ENCODE results near the gene KIF20B.

KIF20B gene

DNA sequence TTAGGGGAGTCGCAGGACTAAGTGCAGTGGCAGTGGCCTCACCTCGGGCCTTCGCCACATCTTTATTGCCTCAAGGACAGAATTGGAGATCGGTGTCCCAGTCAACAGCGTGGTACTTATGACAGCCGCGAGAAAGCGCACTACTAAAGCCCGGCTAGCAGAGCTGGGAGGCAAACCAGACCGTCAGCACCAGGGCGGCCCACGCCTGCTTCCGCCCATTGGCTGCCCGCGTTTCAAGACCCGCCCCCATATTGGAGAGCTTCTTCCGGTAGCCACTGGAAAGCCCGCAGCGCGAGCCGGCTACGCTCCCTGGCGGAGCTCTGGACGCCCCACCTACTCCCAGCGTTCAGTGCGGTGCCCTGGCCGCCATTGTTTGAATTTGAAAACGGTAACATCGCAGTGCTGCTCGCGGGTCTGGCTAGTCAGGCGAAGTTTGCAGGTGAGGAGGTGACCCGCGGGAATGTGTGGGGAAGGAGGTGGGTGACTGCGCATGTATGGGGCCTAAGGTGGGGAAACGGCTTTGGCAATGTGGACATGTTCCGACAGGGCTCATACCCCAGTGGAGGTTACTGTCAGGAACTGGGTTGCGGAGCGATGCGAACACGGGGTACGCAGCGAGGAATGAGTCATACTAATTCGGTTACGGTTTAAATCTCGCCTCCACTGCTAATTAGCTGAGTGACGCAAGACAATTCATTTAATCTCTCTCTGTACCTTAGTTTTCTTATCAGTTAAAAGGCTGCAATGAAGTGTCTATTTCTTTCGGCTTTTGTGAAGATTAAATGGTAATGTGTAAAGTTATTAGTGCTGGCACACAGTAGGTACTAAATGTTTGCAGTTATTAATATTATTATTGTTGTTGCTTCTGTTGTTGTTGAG is at the start of gene KIF20B:
KIF20B (plus strand) TSS at position 349 of the 879 bp plus-strand sequence. CDS start 3,705 bp downstream, outside the sequence.
- peak; percentile 99 for DNase-seq

- no peak for DNase-seq
Measured at GRCh38 chr10:89651916-89652573, 49.3 kb upstream of the KIF20B start.

DNA sequence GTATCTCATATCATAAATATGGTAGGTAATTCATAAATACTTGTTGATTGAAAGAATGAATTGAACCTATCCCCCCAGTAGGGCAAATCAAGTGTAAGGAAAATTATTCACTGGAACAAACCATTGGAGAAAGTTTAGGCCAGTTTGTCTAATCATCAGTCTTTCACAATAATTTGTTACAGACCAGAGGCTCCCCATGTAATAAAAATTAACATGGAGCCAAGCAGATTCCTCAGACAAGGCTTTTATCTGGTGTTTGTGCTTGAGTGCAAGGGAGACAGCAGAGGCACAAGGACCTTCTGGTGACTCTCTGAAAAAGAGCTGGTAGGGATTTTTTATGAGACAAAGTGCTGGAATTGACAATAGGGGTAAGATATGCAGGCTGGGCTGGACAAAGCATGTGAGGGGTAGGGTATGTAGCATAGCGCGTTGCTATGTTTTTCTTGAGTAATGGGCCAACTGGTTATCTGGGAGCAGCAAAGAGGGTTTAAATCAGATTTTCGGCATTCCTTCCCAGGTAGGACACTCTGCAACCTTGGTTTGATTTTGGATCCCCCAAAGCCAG is 48.5 kb upstream of the KIF20B start:
- no peak for DNase-seq

GRCh38 chr10:89653410-89653869 is 48.0 kb upstream of the KIF20B start:
- no peak for DNase-seq

DNA sequence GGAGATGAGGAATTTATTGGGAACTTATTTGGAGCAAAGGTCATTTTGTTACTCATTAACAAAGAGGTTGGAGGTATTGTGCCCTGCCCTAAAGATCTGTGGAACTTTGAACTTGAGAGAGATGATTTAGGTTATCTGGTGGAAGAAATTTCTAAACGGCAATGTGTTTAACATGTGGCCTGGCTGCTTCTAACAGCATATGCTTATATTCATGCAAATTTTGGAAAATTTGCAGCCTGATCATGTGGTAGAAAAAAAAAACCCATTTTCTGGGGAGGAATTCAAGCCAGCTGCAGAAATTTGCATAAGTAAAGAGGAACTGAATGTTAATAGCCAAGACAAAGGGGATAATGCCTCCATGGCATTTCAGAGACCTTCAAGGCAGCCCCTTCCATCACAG is 45.7 kb upstream of the KIF20B start:
- no peak for DNase-seq

GRCh38 chr10:89657302-89657701 is 44.1 kb upstream of the KIF20B start:
- no peak for DNase-seq

DNA sequence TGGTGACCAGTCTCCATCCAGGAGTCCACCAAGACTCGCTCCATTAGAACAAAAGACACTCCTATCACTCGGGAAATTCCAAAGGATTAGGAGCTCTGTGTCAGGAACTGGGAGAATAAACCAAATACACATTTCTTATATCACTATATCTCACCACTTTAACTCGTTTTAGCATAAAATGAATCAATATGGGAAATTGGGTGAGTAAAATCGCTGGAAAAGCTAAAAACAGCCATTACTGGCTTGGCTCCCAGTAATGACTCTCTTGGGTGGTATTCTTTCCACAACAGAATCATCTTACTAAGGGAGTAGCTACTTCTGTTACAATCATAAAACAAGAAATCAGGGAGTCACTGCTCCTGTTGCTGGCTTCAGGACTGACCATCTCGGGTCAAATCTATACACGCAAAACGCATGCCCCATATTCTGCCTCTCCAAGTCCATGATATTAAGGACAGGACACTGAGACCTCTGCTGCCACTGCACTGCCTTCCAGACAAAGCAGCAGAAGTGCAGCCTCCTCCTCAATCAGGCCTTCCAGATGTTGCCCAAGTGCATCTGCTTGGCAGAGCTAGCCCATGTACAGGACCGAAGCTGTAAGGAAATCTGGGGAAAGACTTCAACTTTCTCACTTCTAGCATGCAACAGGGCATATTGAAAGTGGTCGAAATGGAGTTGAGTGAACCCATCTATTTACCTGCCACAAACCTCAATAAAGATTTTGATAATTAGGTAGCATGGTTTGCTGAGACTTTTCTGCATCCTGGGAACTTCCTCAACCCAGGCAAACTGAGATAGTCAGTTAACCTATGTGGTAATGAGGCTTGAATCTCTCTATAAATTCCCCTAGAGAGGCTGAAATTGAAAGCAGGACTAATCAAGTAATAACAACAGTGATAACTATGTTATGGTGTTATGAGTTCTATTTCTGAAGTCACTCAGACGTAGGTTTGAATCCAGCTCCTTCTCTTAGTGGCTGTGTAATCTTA is 42.0 kb upstream of the KIF20B start:
- no peak for DNase-seq

DNA sequence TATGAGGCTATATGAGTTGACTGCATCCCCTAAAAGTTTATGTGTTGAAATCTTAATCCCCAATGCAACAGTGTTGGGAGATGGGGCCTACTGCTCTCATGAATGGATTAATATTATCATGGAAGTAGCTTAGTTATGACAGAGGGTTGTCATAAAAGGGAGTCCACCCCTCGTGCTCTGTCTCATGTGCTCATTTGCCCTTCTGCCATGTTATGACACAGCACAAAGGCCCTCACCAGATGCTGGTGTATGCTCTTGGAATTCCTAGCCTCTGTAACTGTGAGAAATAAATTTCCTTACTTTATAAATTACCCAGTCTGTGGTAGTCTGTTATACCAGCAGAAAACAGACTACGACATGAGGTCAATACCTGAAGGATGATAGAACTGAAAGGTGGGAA is 38.8 kb upstream of the KIF20B start:
- DNase-seq = no peak

DNA sequence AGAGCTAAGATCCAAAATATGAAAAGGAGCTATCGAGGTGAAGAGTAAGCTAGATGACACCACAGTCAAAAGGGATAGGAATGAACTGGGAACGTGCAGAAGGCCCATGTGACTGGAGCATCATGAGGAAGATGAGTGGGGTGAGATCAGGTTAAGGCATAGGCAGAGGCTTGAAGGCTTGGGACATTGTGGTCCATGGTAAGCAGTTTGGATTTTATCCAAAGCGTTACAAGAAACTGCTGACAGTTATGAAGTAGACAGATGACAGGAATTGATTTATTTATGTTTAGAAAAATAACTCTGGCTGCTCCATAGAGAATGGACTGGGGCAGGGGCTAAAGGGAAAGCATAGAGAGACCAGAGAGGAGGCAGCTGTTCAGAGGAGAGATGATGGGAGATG is 38.2 kb upstream of the KIF20B start:
- DNase-seq = no peak

GRCh38 chr10:89664203-89664602 is 37.2 kb upstream of the KIF20B start:
- no peak for DNase-seq

- DNase-seq = no peak
Measured at GRCh38 chr10:89665302-89665701, 36.1 kb upstream of the KIF20B start.

- no peak for DNase-seq
Measured at GRCh38 chr10:89666138-89666537, 35.3 kb upstream of the KIF20B start.

DNA sequence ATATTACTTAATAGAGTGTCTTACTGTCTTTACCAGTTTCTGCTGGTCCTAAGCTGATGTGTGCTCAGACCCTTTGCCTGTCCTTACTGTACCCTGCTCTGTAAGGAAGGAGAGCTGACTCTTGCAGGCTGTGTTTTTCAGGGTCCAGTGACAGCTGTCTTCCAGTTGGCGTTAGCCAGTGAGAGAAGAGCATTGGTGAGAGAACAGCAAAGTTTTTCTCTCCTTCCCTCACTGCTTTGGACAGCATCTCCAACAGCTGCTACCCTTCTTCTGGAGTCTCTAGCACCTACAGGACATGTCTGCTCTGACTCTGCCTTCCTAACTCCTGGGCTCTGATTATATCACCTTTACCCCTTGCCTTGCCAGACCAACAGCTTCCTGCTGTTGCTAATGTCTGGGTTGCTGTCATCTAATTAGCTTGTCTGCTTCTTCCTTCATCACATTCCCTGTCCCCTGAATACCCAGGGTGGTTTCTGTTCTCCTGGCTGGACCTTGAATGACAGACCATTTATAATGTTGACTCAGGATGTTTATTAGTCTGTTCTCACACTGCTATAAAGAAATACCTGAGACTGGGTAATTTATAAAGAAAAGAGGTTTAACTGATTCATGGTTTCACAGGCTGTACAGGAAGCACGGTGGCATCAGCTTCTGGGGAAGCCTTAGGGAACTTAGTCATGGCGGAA is 32.9 kb upstream of the KIF20B start:
- no peak for DNase-seq

DNA sequence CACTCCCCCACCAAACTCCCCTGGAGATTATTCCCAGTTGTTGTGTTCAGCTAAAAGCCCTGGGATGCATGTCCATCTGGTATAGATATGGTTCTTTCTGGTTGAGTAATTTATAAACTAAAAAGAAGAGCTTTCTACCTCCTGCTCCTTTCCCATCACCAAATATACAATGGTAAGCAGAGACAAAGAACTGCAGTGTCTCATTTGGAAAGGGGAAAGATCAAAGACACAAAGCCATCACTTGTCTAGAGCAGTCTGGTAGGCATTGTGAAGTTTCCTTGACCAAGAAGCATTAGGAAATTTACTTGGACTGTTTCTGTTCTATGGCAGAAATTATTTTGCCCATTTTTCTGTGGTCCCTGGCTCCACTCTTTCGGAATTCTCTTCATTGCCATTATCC is 31.4 kb upstream of the KIF20B start:
- no peak for DNase-seq

GRCh38 chr10:89670926-89671325 is 30.5 kb upstream of the KIF20B start:
- DNase-seq = no peak

DNA sequence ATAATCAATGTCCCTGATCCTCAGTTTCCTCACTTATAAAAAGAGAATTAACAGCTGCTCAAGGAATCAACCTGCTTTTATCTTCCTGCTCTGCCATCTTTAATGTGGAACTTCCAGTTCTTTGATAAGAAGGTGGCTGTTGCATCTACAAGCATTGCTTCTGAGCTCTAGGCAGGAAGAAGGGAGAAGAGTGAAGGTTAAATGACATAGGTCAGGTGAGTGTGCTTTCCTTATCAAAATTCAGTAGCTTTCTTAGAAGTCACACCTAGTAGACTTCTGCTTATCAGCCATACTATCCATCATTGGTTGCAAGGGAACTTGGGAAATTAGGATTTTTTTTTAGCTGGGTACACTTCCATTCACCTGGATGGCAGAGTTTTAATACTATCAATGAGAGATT is 24.0 kb upstream of the KIF20B start:
- no peak for DNase-seq

DNA sequence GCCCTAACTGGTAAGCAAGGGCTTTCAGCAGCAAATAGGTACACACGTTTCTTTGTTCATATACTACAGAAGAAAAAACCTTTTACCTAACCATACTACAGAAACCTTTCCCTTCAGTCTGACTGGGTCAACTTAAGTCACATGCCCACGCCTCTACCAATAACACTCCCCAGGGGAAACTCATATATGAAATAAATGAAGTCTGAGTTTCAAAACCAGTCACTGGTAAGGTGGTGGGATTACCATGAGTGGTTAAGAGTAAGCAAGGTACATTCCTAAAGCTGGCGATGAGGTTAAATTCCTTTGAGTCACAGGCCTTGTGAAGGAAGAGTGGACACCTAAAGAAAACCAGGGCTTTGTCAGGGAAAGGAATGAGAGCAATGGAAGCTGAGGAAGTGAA is 21.4 kb upstream of the KIF20B start:
- DNase-seq = no peak

DNA sequence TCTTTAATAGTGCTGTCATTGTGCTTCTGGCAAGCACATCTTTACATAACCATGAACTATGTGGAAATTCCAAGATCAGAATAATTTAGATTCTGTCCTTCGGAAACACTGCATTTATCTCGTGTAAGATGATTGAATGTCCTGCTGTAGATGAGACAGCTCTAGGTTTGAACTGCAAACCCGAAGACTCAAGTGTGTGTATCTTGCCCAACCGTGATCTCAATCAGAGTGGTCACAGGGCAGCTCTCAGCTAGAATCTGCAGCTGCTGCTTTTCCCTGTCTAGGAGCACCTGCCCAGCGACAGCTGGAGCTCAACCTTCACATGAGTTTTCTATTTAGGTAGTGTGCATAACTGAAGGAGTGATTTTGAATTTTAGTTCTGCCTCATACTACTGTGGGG is 17.5 kb upstream of the KIF20B start:
- peak; percentile 31 for DNase-seq

DNA sequence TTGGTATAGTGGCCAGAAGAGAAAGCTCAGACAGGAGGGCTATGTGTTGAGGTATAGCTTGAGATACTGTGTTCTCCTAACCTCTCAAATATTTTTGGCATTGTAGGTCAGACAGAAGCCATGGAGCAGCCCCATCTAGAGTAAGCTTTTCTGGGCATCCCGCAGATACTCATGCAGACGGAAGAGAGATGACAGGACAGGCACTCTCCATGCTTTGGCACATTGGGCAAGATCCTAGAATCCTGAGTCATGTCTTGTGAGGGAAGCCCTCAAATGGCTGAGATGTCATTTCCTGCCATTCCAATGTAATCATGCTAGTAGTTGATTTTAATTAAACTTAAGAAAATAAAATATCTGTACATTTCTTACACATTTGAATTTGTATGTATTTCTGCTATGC is 16.8 kb upstream of the KIF20B start:
- DNase-seq = no peak

DNA sequence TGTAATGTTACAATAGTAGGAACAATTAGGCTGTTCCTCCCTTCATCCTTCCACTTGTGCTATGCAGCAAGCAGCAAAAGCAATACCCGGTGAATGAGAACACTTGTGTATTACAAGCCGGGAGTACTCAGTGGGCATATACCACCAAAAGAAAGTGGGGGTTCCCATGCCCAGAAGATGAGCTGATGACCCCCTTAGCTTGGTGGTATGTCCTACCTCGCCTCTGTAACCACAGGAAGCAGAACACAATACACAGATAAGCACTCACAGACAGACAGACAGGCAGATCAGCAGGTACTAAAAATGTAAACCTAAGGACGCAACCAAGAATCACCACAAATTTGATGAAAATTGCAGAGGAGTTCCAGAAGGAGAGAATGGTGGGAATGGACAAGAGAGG is 15.5 kb upstream of the KIF20B start:
- peak; percentile 86 for DNase-seq

- no peak for DNase-seq
Measured at GRCh38 chr10:89690027-89690426, 11.4 kb upstream of the KIF20B start.

DNA sequence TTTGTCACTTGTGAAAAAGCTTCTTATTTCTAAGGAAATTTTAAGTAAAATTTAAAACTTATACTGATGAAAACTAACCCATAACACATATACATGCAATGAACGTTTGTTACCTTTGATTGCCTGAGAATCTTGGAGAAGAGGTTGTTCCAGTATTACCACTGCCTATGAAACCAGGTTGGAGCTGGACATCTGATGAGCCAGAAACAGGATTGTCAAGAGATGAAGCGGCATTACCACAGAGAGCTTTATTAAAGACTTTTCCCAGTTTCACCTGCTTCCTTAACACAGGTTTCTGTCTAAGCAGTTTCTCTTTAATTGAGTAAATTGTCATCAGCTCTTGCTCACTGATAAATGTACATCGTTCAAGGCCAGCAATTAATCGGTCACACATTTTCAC is 9.0 kb upstream of the KIF20B start:
- DNase-seq = no peak
